Endothelial cell of umbilical vein (primary cell): ENCODE data around the gene RAB3C.

Source experiments
- EZH2 ChIP-seq: IDR thresholded peaks from 2 replicates; pipeline ENCODE4 v1.6.1; 2012; ENCODE audit warnings: borderline replicate concordance, low read depth, mild to moderate bottlenecking, moderate library complexity, low read length, inconsistent platforms; ENCODE audit not compliant: severe bottlenecking
- MYC ChIP-seq: IDR thresholded peaks from one replicate; pipeline ENCODE4 v1.6.1; 2011; ENCODE audit warnings: mild to moderate bottlenecking, low read depth, low read length
- POLR2A ChIP-seq: IDR thresholded peaks from 2 replicates; pipeline ENCODE4 v1.6.1; 2012; ENCODE audit warnings: low read depth, mild to moderate bottlenecking, control low read depth, low read length
- POLR2AphosphoS5 ChIP-seq: IDR thresholded peaks from 2 replicates; pipeline ENCODE4 v1.6.1; 2012; ENCODE audit warnings: low read depth, mild to moderate bottlenecking, control low read depth, low read length, moderate library complexity; ENCODE audit not compliant: insufficient read depth
- TF ChIP-seq, protein P1 (sequence below), 2 donors: IDR thresholded peaks; 1 replicate in 1 of 2; 2 replicates in 1 of 2; pipeline ENCODE4 v1.5.1; 2011; ENCODE audit warnings: low read length in 2 of 2, mild to moderate bottlenecking in 2 of 2, moderate library complexity in 2 of 2, control low read depth in 1 of 2, inconsistent platforms in 1 of 2, low read depth in 1 of 2; ENCODE audit not compliant: insufficient read depth in 1 of 2; ENCODE audit errors: extremely low read depth in 1 of 2
- TF ChIP-seq, protein P2 (sequence below): IDR thresholded peaks from 2 replicates; pipeline ENCODE4 v1.6.1; 2011; ENCODE audit not compliant: insufficient read depth, insufficient read length

DNA sequence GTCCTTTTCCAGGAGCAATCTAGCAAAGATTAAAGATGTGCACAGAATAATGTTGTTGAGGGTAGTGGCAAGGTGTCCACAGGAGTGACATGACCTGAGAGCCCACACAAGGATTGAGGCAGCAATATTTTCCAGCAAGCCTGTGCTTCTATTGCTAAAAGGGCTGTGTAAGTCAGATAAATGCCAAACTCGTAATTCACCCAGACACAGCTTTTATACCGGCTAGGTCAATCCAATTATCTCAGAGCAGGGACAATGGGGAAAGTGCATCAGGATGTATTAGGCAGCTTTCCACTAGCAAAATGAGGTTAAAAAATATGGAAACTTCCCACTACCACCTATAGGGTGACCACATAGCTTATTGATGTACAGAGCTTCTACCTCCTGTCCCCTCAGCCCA lies 34.8 kb upstream of the RAB3C start:
- TF ChIP-seq EZH2: no peak
- TF ChIP-seq, protein P1, sequence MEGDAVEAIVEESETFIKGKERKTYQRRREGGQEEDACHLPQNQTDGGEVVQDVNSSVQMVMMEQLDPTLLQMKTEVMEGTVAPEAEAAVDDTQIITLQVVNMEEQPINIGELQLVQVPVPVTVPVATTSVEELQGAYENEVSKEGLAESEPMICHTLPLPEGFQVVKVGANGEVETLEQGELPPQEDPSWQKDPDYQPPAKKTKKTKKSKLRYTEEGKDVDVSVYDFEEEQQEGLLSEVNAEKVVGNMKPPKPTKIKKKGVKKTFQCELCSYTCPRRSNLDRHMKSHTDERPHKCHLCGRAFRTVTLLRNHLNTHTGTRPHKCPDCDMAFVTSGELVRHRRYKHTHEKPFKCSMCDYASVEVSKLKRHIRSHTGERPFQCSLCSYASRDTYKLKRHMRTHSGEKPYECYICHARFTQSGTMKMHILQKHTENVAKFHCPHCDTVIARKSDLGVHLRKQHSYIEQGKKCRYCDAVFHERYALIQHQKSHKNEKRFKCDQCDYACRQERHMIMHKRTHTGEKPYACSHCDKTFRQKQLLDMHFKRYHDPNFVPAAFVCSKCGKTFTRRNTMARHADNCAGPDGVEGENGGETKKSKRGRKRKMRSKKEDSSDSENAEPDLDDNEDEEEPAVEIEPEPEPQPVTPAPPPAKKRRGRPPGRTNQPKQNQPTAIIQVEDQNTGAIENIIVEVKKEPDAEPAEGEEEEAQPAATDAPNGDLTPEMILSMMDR (IDR thresholded peaks at IDR 0.05; ENCODE audit: extremely low read depth in 1 of 2, insufficient read depth in 1 of 2, low read depth in 1 of 2, low read length in 2 of 2): no peak
- no peak for TF ChIP-seq POLR2AphosphoS5
- no peak for TF ChIP-seq POLR2A
- no peak for TF ChIP-seq MYC
- TF ChIP-seq, protein P2, sequence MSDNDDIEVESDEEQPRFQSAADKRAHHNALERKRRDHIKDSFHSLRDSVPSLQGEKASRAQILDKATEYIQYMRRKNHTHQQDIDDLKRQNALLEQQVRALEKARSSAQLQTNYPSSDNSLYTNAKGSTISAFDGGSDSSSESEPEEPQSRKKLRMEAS: no peak
